ENCODE measurements around the gene RNF5. TPM values are rescaled to one million over a fixed set of nuclear protein-coding genes. Genes with fewer than 3 reads are reported as not detected.
"Not testable (repeated sequence)": the region's sequence is repeated elsewhere in the genome, so short reads cannot be mapped to it uniquely, and the experiment has no call there.

Gene RNF5
- total RNA-seq, 3 donors from 2014 or later (not counting 1 experiment from before 2014, with no cell fraction given) = 35.1 to 39.2 (median 36.6) TPM

- Histone ChIP-seq H3K9me3 (ENCODE audit: control insufficient read depth, insufficient read depth, low read length) (no peaks in the 10 kb centered on the region), H3K27me3 (ENCODE audit: control insufficient read depth, insufficient read depth, low read length) (no peaks in the 10 kb centered on the region), H3K27ac (ENCODE audit: low read length) (no peak overlapping the region), H3K4me1 (ENCODE audit: control insufficient read depth, insufficient read depth, low read length) (peaks cover 36% of the 10 kb centered on the region), H3K4me3 (ENCODE audit: low read length) (no peak overlapping the region), H3K36me3 (ENCODE audit: control insufficient read depth, insufficient read depth, low read length) (peaks cover 56% of the 10 kb centered on the region)
- Mint-ChIP-seq H3K27me3 (ENCODE audit: low read depth in 2 of 2) (no peaks in the 10 kb centered on the region), H3K27ac (no peak overlapping the region), H3K36me3 (peaks cover 19% of the 10 kb centered on the region), H3K9me3 (no peaks in the 10 kb centered on the region), H3K4me1 (peaks cover 44 to 63% of the 10 kb centered on the region in 2 donors), H3K4me3 (no peak overlapping the region)
- WGBS (ENCODE audit: insufficient coverage) = 97% methylated on average over 3 of the region's 3 CpGs
- no peak for TF ChIP-seq CTCF (IDR thresholded peaks at IDR 0.05)
- ATAC-seq (no peak), DNase-seq (no peak)
- intact Hi-C loops (cut with micrococcal nuclease) = no loop called here
Measured at GRCh38 chr6:32183030-32183429, 4.8 kb downstream of the RNF5 start.

- no peak for TF ChIP-seq CTCF (IDR thresholded peaks at IDR 0.05)
- peaks cover 56% of the 10 kb centered on the region for H3K36me3 ChIP-seq (ENCODE audit: control insufficient read depth, insufficient read depth, low read length)
- H3K9me3 ChIP-seq (ENCODE audit: control insufficient read depth, insufficient read depth, low read length) = no peaks in the 10 kb centered on the region
- Mint-ChIP-seq H3K9me3 (no peaks in the 10 kb centered on the region), H3K4me1 (peaks cover 41 to 60% of the 10 kb centered on the region in 2 donors), H3K4me3 (no peak overlapping the region), H3K36me3 (peaks cover 19% of the 10 kb centered on the region), H3K27ac (no peak overlapping the region), H3K27me3 (ENCODE audit: low read depth in 2 of 2) (no peaks in the 10 kb centered on the region)
- H3K4me1 ChIP-seq (ENCODE audit: control insufficient read depth, insufficient read depth, low read length) = peaks cover 40% of the 10 kb centered on the region
- no peak for DNase-seq
- no peak overlapping the region for H3K27ac ChIP-seq (ENCODE audit: low read length)
- ATAC-seq = no peak
- intact Hi-C loops (cut with micrococcal nuclease) = no loop called here
- H3K27me3 ChIP-seq (ENCODE audit: control insufficient read depth, insufficient read depth, low read length) = no peaks in the 10 kb centered on the region
- WGBS (ENCODE audit: insufficient coverage) = 95% methylated on average over 15 of the region's 15 CpGs
- H3K4me3 ChIP-seq (ENCODE audit: low read length) = no peak overlapping the region
Measured at GRCh38 chr6:32183483-32184083, 5.4 kb downstream of the RNF5 start.

GRCh38 chr6:32184084-32184640 lies 6.0 kb downstream of the RNF5 start, which contains the start of gene AGER:
Gene AGER, minus strand, starts transcription at chr6:32184253. Its CDS starts 31 bp downstream, at chr6:32184222.
- peak within 1 kb of the TSS; percentile 29 to 49 for H3K27ac Mint-ChIP-seq
- DNase-seq (no peak), ATAC-seq (no peak)
- H3K27me3 ChIP-seq (ENCODE audit: control insufficient read depth, insufficient read depth, low read length) = no peaks in the 10 kb centered on the region
- peaks cover 40% of the 10 kb centered on the region for H3K4me1 ChIP-seq (ENCODE audit: control insufficient read depth, insufficient read depth, low read length)
- intact Hi-C loops (cut with micrococcal nuclease) = no loop called here
- 93% methylated on average over 6 of the region's 6 CpGs for WGBS (ENCODE audit: insufficient coverage)
- H3K4me3 Mint-ChIP-seq = no peak within 1 kb of the TSS
- no peak within 1 kb of the TSS for H3K4me3 ChIP-seq (ENCODE audit: low read length)
- peaks cover 19% of the 10 kb centered on the region for H3K36me3 Mint-ChIP-seq
- no peaks in the 10 kb centered on the region for H3K27me3 Mint-ChIP-seq (ENCODE audit: low read depth in 2 of 2)
- no peaks in the 10 kb centered on the region for H3K9me3 Mint-ChIP-seq
- peaks cover 56% of the 10 kb centered on the region for H3K36me3 ChIP-seq (ENCODE audit: control insufficient read depth, insufficient read depth, low read length)
- no peak within 1 kb of the TSS for H3K27ac ChIP-seq (ENCODE audit: low read length)
- no peaks in the 10 kb centered on the region for H3K9me3 ChIP-seq (ENCODE audit: control insufficient read depth, insufficient read depth, low read length)
- no peak for TF ChIP-seq CTCF (IDR thresholded peaks at IDR 0.05)
- H3K4me1 Mint-ChIP-seq = peaks cover 41 to 60% of the 10 kb centered on the region in 2 donors

GRCh38 chr6:32185681-32186131 lies 7.5 kb downstream of the RNF5 start:
- H3K4me3 ChIP-seq (ENCODE audit: low read length); ATAC-seq; intact Hi-C loops (cut with micrococcal nuclease); H3K9me3 Mint-ChIP-seq; H3K9me3 ChIP-seq (ENCODE audit: control insufficient read depth, insufficient read depth, low read length); H3K27me3 Mint-ChIP-seq (ENCODE audit: low read depth in 2 of 2); H3K27me3 ChIP-seq (ENCODE audit: control insufficient read depth, insufficient read depth, low read length): not testable (repeated sequence)
- H3K4me1 Mint-ChIP-seq = peaks cover 36 to 56% of the 10 kb centered on the region in 2 donors
- H3K4me3 Mint-ChIP-seq = peak overlapping the region; percentile 38
- H3K27ac Mint-ChIP-seq = peak overlapping the region; percentile 72 to 79
- WGBS (ENCODE audit: insufficient coverage) = 75% methylated on average over 10 of the region's 11 CpGs
- peak in 1 of 2 donors; percentile 78 for DNase-seq
- peaks cover 43% of the 10 kb centered on the region for H3K4me1 ChIP-seq (ENCODE audit: control insufficient read depth, insufficient read depth, low read length)
- H3K27ac ChIP-seq (ENCODE audit: low read length) = peak overlapping the region; percentile 52
- peaks cover 19% of the 10 kb centered on the region for H3K36me3 Mint-ChIP-seq
- H3K36me3 ChIP-seq (ENCODE audit: control insufficient read depth, insufficient read depth, low read length) = peaks cover 51% of the 10 kb centered on the region

- H3K4me1 Mint-ChIP-seq = peaks cover 36 to 59% of the 10 kb centered on the region in 2 donors
- intact Hi-C loops (cut with micrococcal nuclease); H3K9me3 Mint-ChIP-seq; ATAC-seq; DNase-seq; H3K27me3 ChIP-seq (ENCODE audit: control insufficient read depth, insufficient read depth, low read length); H3K9me3 ChIP-seq (ENCODE audit: control insufficient read depth, insufficient read depth, low read length); H3K4me3 ChIP-seq (ENCODE audit: low read length); H3K27me3 Mint-ChIP-seq (ENCODE audit: low read depth in 2 of 2): not testable (repeated sequence)
- H3K4me3 Mint-ChIP-seq = peak overlapping the region; percentile 70
- Histone ChIP-seq H3K4me1 (ENCODE audit: control insufficient read depth, insufficient read depth, low read length) (peaks cover 49% of the 10 kb centered on the region), H3K36me3 (ENCODE audit: control insufficient read depth, insufficient read depth, low read length) (peaks cover 51% of the 10 kb centered on the region), H3K27ac (ENCODE audit: low read length) (peak overlapping the region; percentile 52)
- WGBS (ENCODE audit: insufficient coverage) = 81% methylated on average over 10 of the region's 10 CpGs
- H3K27ac Mint-ChIP-seq = peak overlapping the region; percentile 72 to 79
- H3K36me3 Mint-ChIP-seq = peaks cover 19% of the 10 kb centered on the region
Measured at GRCh38 chr6:32186151-32186840, 8.1 kb downstream of the RNF5 start.

All from natural killer cell (primary cell).